HG03095 (cell line): Measurements from ENCODE around the gene CYLC2.

Experiments
- ATAC-seq: cut with Tn5 transposase; IDR thresholded peaks from one replicate; pipeline ENCODE4 v1.9.1; 2021; ENCODE audit warnings: moderate library complexity; ENCODE audit not compliant: unreplicated experiment

The CYLC2 gene, protein sequence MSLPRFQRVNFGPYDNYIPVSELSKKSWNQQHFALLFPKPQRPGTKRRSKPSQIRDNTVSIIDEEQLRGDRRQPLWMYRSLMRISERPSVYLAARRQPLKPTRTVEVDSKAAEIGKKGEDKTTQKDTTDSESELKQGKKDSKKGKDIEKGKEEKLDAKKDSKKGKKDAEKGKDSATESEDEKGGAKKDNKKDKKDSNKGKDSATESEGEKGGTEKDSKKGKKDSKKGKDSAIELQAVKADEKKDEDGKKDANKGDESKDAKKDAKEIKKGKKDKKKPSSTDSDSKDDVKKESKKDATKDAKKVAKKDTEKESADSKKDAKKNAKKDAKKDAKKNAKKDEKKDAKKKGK

GRCh38 chr9:102995033-102995432, at the start of gene CYLC2:
TSS of gene CYLC2 (plus strand) at chr9:102995333. CDS start at chr9:102995381, 48 bp downstream.
- ATAC-seq, result no peak

GRCh38 chr9:102950346-102950745, 44.8 kb upstream of the CYLC2 start:
- ATAC-seq, result no peak

- no peak for ATAC-seq
Measured at GRCh38 chr9:102966999-102967398, 28.1 kb upstream of the CYLC2 start.

- ATAC-seq, result no peak
Measured at GRCh38 chr9:102967979-102968378, 27.2 kb upstream of the CYLC2 start.

- ATAC-seq, result no peak
Measured at GRCh38 chr9:102972780-102973179, 22.4 kb upstream of the CYLC2 start.

DNA sequence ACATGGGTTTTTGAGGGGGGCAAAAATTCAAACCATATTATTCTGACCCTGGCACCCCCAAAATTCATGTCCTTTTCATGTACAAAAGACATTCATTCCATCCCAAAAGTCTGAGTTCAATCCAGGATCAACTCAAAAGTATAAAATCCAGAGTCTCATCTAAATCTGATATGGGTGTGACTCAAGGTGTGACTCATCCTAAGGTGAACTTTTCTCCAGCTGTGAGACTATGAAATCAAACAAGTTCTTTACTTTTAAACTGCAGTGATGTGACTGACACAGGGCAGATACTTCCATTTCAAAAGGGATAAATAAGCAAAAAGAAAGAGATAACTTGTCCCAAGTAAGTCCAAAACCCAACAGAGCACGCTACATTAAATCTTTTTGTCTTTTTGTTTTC, 20.6 kb upstream of the CYLC2 start:
- ATAC-seq, result no peak

GRCh38 chr9:102975251-102975650, 19.9 kb upstream of the CYLC2 start:
- no peak for ATAC-seq

DNA sequence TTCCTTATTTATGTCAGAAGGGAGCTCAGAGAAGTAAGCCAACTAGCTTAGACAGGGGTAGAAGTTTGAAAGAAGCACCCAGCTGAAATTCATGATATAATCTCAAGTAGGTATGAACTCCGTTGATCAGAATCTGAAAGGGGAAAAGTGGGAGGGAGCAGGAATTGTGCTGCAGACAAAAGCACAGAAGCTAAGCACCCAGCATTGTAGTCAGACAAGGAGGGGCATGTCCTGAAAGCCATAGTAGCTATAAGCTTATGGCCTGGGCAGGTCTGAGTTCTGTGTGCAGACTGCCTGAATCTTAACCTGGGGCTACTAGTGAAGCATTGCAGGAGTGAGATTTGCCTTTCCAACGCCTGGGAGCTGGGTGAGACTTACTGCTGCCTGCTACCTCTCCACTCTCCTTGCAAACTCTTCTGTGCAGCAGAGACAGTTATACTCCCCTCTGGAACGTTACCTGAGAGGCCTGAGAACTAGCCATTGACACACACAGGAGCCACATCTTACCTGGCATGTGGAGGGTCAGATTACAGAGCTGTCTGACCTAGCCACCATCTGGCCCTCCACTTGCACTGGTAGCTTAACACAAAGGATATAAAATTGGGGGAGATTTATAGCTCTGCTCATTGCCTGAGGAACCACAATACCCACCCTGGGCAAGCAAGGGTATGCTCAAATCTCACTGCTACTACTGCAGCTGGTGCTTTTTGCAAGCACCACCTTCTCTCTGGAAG, 9.8 kb upstream of the CYLC2 start:
- ATAC-seq, result no peak

DNA sequence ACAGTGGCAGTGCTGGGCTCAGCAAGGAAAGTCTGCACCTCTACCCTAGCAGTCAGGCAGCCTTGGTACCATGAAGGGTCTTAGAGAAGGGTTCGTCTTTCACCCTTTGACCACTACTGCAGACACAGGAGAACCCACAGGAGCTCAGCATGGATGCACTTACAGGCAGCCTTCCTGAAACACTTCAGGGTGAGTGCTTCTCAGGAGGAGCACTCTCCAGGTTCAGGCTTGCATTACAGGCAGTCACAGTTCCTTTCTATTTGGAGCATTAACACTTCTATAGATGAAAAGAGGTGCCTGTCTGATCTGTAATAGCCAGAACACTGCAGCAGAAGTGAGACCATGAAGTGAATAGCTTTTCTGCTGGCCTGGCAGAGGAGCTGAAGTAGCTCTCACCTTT, 8.7 kb upstream of the CYLC2 start:
- ATAC-seq, result no peak

DNA sequence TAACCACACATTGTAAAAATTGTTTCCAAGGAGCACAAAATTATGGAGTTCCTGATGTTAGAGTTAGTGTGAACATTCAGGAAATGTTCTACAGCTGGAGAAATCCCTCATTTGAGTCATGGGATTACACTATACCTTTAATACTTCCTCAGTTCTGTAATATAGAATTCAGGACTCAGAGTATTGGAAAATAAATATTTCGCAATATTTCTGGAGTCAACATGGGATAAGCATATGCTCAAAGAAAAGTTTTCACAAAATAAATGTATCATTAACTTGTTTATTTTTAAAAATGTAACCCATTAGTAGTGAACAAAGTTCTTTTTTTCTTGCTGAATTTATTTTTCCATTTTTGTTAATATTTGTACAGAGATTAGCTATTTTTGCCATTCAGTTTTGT, 8.6 kb downstream of the CYLC2 start:
- ATAC-seq, result no peak

GRCh38 chr9:103014242-103014641, 19.1 kb downstream of the CYLC2 start:
- ATAC-seq, result no peak

DNA sequence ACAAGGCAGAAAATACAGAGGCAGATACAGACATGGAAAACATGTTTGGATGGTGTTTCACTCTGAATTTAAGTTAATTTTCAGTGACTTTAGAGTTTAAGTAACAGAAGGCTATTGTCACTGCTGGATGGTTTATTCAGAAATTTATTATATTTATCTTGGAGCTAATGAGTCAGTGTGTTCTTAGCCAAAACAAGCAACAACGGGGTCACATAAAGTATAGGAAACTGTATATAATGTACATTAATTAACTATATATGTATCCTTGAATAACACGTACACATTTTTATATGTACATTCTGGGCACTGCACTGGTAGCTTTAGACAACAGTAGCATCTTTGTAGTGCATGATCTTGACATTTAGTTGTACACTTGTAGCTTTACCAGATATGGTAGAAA, 30.7 kb downstream of the CYLC2 start:
- ATAC-seq, result no peak

DNA sequence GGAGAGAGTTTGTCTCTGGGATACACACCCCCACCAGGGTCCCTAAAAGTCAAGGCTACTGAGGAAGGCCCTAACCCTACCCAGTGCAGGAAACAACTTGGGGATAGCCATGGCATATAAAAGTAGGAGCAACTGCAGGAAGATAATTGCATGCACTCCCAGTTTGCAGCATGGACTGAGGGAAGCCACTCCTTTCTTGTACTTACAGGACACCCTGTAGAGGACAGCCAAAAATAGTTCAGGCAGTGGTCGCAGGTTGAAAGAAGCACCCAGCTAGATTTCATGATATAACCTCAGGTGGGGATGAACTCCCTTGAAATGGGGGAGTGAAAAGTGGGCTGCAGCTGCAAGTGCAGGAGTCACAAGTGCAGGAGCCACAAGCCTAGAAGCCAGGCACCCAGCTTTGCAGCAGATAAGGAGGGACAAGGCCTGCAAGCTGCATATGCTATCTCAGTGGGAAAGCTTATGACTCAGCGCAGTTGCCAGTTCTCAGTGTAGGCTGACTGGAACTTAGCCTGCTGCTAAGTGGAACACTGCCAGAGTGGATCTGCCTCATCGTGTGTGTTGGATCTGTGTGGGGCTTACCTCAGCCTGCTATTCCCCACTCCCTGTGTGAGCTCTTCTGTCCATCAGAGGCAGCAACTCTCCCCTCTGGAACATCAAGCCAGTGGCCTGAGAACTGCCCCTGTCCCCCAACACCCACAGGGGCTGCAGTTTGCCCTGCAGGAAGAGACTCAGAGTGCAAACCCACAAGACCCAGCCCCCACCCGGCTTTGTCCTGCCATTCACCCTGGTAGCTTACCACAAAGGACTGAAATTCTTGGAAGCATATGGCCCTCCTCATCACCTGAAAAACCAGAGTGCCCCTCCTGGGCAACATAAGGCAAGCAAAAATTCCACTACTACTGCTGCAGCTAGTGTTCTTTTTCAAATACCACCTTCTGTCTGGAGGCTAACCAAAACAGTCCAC, 42.7 kb downstream of the CYLC2 start:
- no peak for ATAC-seq

GRCh38 chr9:103041961-103042360, 46.8 kb downstream of the CYLC2 start:
- ATAC-seq, result no peak
